GM21526 (cell line): ENCODE measurements around the gene ARL14EP.

Experiments
- ATAC-seq: cut with Tn5 transposase; IDR thresholded peaks from one replicate; pipeline ENCODE4 v1.9.1; 2021; ENCODE audit warnings: moderate library complexity; ENCODE audit not compliant: unreplicated experiment, low FRiP score

Gene ARL14EP

GRCh38 chr11:30326114-30326778 lies 3.3 kb downstream of the ARL14EP start:
- no peak for ATAC-seq

- ATAC-seq, result no peak
Measured at GRCh38 chr11:30326906-30327305, 4.0 kb downstream of the ARL14EP start.

GRCh38 chr11:30328681-30329080 lies 5.8 kb downstream of the ARL14EP start:
- no peak for ATAC-seq

- no peak for ATAC-seq
Measured at GRCh38 chr11:30329150-30329940, 6.4 kb downstream of the ARL14EP start.

- peak; percentile 60 for ATAC-seq
Measured at GRCh38 chr11:30333405-30333804, 10.5 kb downstream of the ARL14EP start.

- peak; percentile 97 for ATAC-seq
Measured at GRCh38 chr11:30342736-30343166, 19.8 kb downstream of the ARL14EP start.

- peak; percentile 23 for ATAC-seq
Measured at GRCh38 chr11:30344085-30344484, 21.2 kb downstream of the ARL14EP start.

- ATAC-seq, result no peak
Measured at GRCh38 chr11:30345644-30346043, 22.7 kb downstream of the ARL14EP start.

- no peak for ATAC-seq
Measured at GRCh38 chr11:30346068-30346688, 23.3 kb downstream of the ARL14EP start.

- no peak for ATAC-seq
Measured at GRCh38 chr11:30348035-30348434, 25.1 kb downstream of the ARL14EP start.

GRCh38 chr11:30349885-30350284 lies 27.0 kb downstream of the ARL14EP start:
- no peak for ATAC-seq

- no peak for ATAC-seq
Measured at GRCh38 chr11:30350384-30350783, 27.5 kb downstream of the ARL14EP start.

GRCh38 chr11:30351061-30351460 lies 28.2 kb downstream of the ARL14EP start:
- ATAC-seq, result no peak

- ATAC-seq, result no peak
Measured at GRCh38 chr11:30356391-30356790, 33.5 kb downstream of the ARL14EP start.

GRCh38 chr11:30357872-30358271 lies 35.0 kb downstream of the ARL14EP start:
- ATAC-seq, result no peak

- ATAC-seq, result no peak
Measured at GRCh38 chr11:30358536-30358935, 35.6 kb downstream of the ARL14EP start.

- no peak for ATAC-seq
Measured at GRCh38 chr11:30360741-30361140, 37.8 kb downstream of the ARL14EP start.

- no peak for ATAC-seq
Measured at GRCh38 chr11:30364139-30364836, 41.4 kb downstream of the ARL14EP start.

GRCh38 chr11:30364837-30365482 lies 42.1 kb downstream of the ARL14EP start:
- ATAC-seq, result no peak

- ATAC-seq, result peak; percentile 61
Measured at GRCh38 chr11:30365793-30366517, 43.1 kb downstream of the ARL14EP start.
